IMR-90 (cell line): Measurements from ENCODE around the gene CCDC28B. TPM values are rescaled to one million over a fixed set of nuclear protein-coding genes. Genes with fewer than 3 reads are reported as not detected.

Experiments used
- ATAC-seq: fragments of 200-7000 bp; cut with Tn5 transposase; 2 replicates; pipeline ENCODE4 v1.9.1; 2020; ENCODE audit warnings: low read depth, mild to moderate bottlenecking, moderate library complexity
- BruUV-seq: library from RNA; stranded (reverse); fragments of 400-500 nt; replicated peaks from 2 replicates; lab custom pipeline; 2021; lab: Mats Ljungman, UMichigan
- CTCF ChIA-PET: fragments of 300-600 bp; formaldehyde crosslinking; extraction: SDS; loops from one replicate; lab custom pipeline; 2021; ENCODE audit warnings: antibody characterized with exemption; lab: Yijun Ruan, JAX
- POLR2A ChIA-PET: fragments of 300-600 bp; sonication (Branson Sonifier 250); formaldehyde crosslinking; loops from one replicate; lab custom pipeline; 2022; ENCODE audit warnings: antibody characterized with exemption; ENCODE audit not compliant: unreplicated experiment; lab: Charles Lee
- DNase-seq: peaks from one replicate; pipeline ENCODE4 v3.0.0; 2013
- H2AFZ ChIP-seq: replicated peaks from 2 replicates; pipeline ENCODE3; 2013; ENCODE audit warnings: low read length, mild to moderate bottlenecking; ENCODE audit not compliant: poor library complexity
- H2AK5ac ChIP-seq: 2 replicates; pipeline ENCODE4 v1.6.1; 2013; ENCODE audit warnings: low read depth, low read length, inconsistent platforms
- H2AK9ac ChIP-seq: replicated peaks from 2 replicates; pipeline ENCODE3; 2013; ENCODE audit warnings: mild to moderate bottlenecking, low read depth, low read length, moderate library complexity; ENCODE audit not compliant: poor library complexity
- H2BK120ac ChIP-seq: 2 replicates; pipeline ENCODE4 v1.6.1; 2013; ENCODE audit warnings: low read depth, low read length, inconsistent platforms
- H2BK15ac ChIP-seq: 3 replicates; pipeline ENCODE4 v1.6.1; 2013; ENCODE audit warnings: low read depth, low read length, inconsistent platforms
- H2BK20ac ChIP-seq: 2 replicates; pipeline ENCODE4 v1.6.1; 2013; ENCODE audit warnings: low read depth, mild to moderate bottlenecking, inconsistent platforms, low read length, moderate library complexity
- H2BK5ac ChIP-seq: 2 replicates; pipeline ENCODE4 v1.6.1; 2013; ENCODE audit warnings: mild to moderate bottlenecking, low read depth, low read length, inconsistent platforms; ENCODE audit not compliant: poor library complexity, severe bottlenecking
- H3K14ac ChIP-seq: replicated peaks from 2 replicates; pipeline ENCODE4 v1.6.1; 2013; ENCODE audit warnings: low read depth, low read length, inconsistent platforms
- H3K18ac ChIP-seq: 2 replicates; pipeline ENCODE4 v1.6.1; 2013; ENCODE audit warnings: low read depth, low read length, control low read depth
- H3K23ac ChIP-seq: 2 replicates; pipeline ENCODE4 v1.6.1; 2013; ENCODE audit warnings: low read depth, low read length, inconsistent platforms
- H3K27ac ChIP-seq: 2 replicates; pipeline ENCODE4 v1.5.1; 2013; ENCODE audit warnings: mild to moderate bottlenecking, control low read depth, low read length; ENCODE audit not compliant: insufficient read depth
- H3K27me3 ChIP-seq: 2 replicates; pipeline ENCODE4 v1.6.1; 2013; ENCODE audit warnings: low read length; ENCODE audit not compliant: control insufficient read depth, insufficient read depth
- H3K36me3 ChIP-seq: 2 replicates; pipeline ENCODE4 v1.6.1; 2013; ENCODE audit warnings: low read length, mixed read lengths; ENCODE audit not compliant: control insufficient read depth, insufficient read depth
- H3K4ac ChIP-seq: 2 replicates; pipeline ENCODE4 v1.6.1; 2013; ENCODE audit warnings: low read depth, low read length, inconsistent platforms
- H3K4me1 ChIP-seq: 2 replicates; pipeline ENCODE4 v1.6.1; 2013; ENCODE audit warnings: low read length, mixed read lengths; ENCODE audit not compliant: control insufficient read depth, insufficient read depth
- H3K4me2 ChIP-seq: 2 replicates; pipeline ENCODE4 v1.6.1; 2013; ENCODE audit warnings: low read depth, mild to moderate bottlenecking, control low read depth, low read length, moderate library complexity
- H3K4me3 ChIP-seq: 2 replicates; pipeline ENCODE4 v1.5.1; 2013; ENCODE audit warnings: low read depth, mild to moderate bottlenecking, control low read depth, low read length, moderate library complexity; ENCODE audit not compliant: insufficient read depth
- H3K56ac ChIP-seq: 2 replicates; pipeline ENCODE4 v1.6.1; 2013; ENCODE audit warnings: low read length, inconsistent platforms; ENCODE audit not compliant: insufficient read depth; ENCODE audit errors: extremely low read depth
- H3K79me1 ChIP-seq, 2 experiments: 2 replicates each; pipeline ENCODE4 v1.6.1; 2013; ENCODE audit warnings: low read length in 2 of 2, inconsistent platforms in 1 of 2, low read depth in 1 of 2
- H3K9ac ChIP-seq: 2 replicates; pipeline ENCODE4 v1.6.1; 2013; ENCODE audit warnings: low read depth, low read length, control low read depth
- H3K9me1 ChIP-seq: 2 replicates; pipeline ENCODE4 v1.6.1; 2013; ENCODE audit warnings: low read length, inconsistent platforms; ENCODE audit not compliant: insufficient read depth
- H3K9me3 ChIP-seq: 2 replicates; pipeline ENCODE4 v1.6.1; 2013; ENCODE audit warnings: low read length; ENCODE audit not compliant: control insufficient read depth, insufficient read depth
- H4K20me1 ChIP-seq: 2 replicates; pipeline ENCODE4 v1.6.1; 2013; ENCODE audit warnings: low read length, inconsistent platforms; ENCODE audit not compliant: insufficient read depth
- H4K5ac ChIP-seq: 2 replicates; pipeline ENCODE4 v1.6.1; 2013; ENCODE audit warnings: mild to moderate bottlenecking, low read depth, low read length, control low read depth
- H4K8ac ChIP-seq, 2 experiments: 2 replicates each; pipeline ENCODE4 v1.6.1; 2013; ENCODE audit warnings: low read depth in 2 of 2, low read length in 2 of 2, control low read depth in 1 of 2, inconsistent platforms in 1 of 2
- H4K91ac ChIP-seq: 2 replicates; pipeline ENCODE4 v1.6.1; 2013; ENCODE audit warnings: low read depth, low read length, inconsistent platforms; ENCODE audit not compliant: insufficient read depth
- CEBPB ChIP-seq: IDR thresholded peaks from 2 replicates; pipeline ENCODE4 v1.6.1; 2012; ENCODE audit warnings: low read depth, low read length, improper control_type of control experiment
- CHD1 ChIP-seq: IDR thresholded peaks from 2 replicates; pipeline ENCODE4 v1.6.1; 2012; ENCODE audit warnings: low read depth, low read length, improper control_type of control experiment
- CTCF ChIP-seq: conservative IDR thresholded peaks from 2 replicates; pipeline ENCODE4 v1.5.1; 2012; ENCODE audit warnings: mild to moderate bottlenecking, low read depth, low read length, improper control_type of control experiment
- ELK1 ChIP-seq: fragments of 150-350 bp; IDR thresholded peaks from 2 replicates; pipeline ENCODE4 v1.6.1; 2016; ENCODE audit warnings: low read depth, mild to moderate bottlenecking, low read length, moderate library complexity, borderline replicate concordance
- MAFK ChIP-seq: IDR thresholded peaks from 2 replicates; pipeline ENCODE4 v1.6.1; 2012; ENCODE audit warnings: low read depth, low read length, improper control_type of control experiment
- MAZ ChIP-seq: IDR thresholded peaks from 2 replicates; pipeline ENCODE4 v1.6.1; 2012; ENCODE audit warnings: low read depth, mild to moderate bottlenecking, low read length, improper control_type of control experiment, moderate library complexity, borderline replicate concordance
- RAD21 ChIP-seq: IDR thresholded peaks from 2 replicates; pipeline ENCODE4 v1.6.1; 2012; ENCODE audit warnings: low read length, improper control_type of control experiment
- RFX5 ChIP-seq: IDR thresholded peaks from 2 replicates; pipeline ENCODE4 v1.8.0; 2012; ENCODE audit warnings: low read depth, mild to moderate bottlenecking, low read length, moderate library complexity
- USF2 ChIP-seq: fragments of 150-350 bp; IDR thresholded peaks from 2 replicates; pipeline ENCODE4 v1.6.1; 2017; ENCODE audit warnings: mild to moderate bottlenecking, antibody characterized with exemption, low read length, low read depth
- WGBS, 2 experiments: methylation state at CpG; one replicate each; pipeline versions ENCODE4 v1.1.5 to v1.1.7; 2013; ENCODE audit warnings: missing lambda C conversion rate in 2 of 2; ENCODE audit not compliant: insufficient read length in 1 of 2; ENCODE audit errors: extremely low coverage in 2 of 2; 5-methylcytosine and 5-hydroxymethylcytosine counted together
- dilution Hi-C: fragments of 300-500 bp; cut with HindIII; formaldehyde crosslinking; loops from one replicate; pipeline ENCODE4 v1.14.3; 2018; ENCODE audit warnings: low sequenced_read_pairs; ENCODE audit not compliant: unreplicated experiment
- in situ Hi-C: fragments of 300-500 bp; cut with MboI; formaldehyde crosslinking; loops from 3 replicates; pipeline ENCODE4 v1.14.3; 2019; ENCODE audit warnings: low sequenced_read_pairs, inconsistent platforms, mixed read lengths
- intact Hi-C: fragments of 100-400 bp; cut with micrococcal nuclease; formaldehyde crosslinking; loops from 2 replicates; pipeline ENCODE4 v1.10.0; 2022
- polyA plus RNA-seq, 3 experiments: library from polyadenylated mRNA; depleted of rRNA; stranded (reverse); fragments of >200 nt; gene quantifications; 2 replicates each; pipeline ENCODE4 v1.2.3, GENCODE V29; 2012; ENCODE audit warnings: low replicate concordance in 1 of 3
- total RNA-seq: library from RNA; depleted of rRNA; stranded (reverse); fragments of >200 nt; gene quantifications from 2 replicates; pipeline ENCODE4 v1.2.3, GENCODE V29; 2012

Gene CCDC28B
- total and polyA plus RNA-seq, 2 of the 4 experiments (the other 2 are of a cell fraction) = 17.2 to 18.4 TPM

DNA sequence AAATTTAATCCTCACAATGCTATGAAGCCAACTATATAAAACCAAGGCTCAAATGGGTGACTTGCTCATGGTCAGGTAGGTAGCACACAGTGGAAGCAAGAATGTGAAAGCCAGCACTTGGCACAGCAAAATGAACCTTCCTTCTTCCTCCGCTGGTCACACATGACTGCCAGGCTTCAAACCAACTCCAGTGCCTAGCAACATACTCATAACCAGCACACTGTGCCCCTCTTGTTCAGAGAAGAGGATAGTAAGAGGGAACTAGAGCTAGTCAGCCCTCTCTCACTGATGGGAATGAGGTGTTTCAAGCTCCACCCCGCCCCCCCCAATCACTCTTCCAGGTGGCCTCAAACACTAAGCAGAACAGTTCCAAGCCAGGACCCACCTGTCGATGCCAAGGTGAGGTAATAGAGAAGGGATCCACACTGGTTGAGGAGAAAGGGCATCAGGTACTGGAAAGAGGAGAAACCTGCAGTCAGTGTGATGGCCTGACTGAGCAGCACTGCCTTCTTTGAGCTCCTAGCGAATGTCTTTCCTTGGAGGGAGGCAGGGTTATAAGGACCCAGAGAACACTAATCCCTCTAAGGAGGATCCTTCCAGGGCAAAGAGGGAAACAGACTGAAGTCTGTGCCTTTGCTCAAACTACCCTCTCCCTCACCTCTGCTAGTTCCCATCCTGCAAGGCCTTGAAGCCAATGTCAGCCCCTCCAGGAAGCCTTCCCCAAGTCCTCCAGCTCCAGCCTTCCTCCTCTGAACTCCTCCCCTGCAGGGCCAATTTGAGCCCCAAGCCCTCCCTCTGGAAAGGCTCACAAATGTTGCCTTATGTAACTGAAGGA is 20.6 kb downstream of the CCDC28B start:
- Histone ChIP-seq H2AK5ac (peak overlapping the region; percentile 1; the same call in 1 of the 2 replicates), H3K4me3 (peak overlapping the region; percentile 84), H3K23ac (peak overlapping the region; percentile 69; the same call in 1 of the 2 replicates), H3K79me1 (peaks cover 34 to 56% of the 10 kb centered on the region in 2 experiments), H3K27ac (peak overlapping the region; percentile 39), H4K20me1 (0 out of 2 replicates have a peak, but pooled peaks cover under 1% of the 10 kb centered on the region), H3K4ac (peak overlapping the region; percentile 89), H3K9ac (peak overlapping the region; percentile 86), H3K9me1 (peaks cover 13% of the 10 kb centered on the region), H2BK20ac (no peak overlapping the region), H2AFZ (no peak overlapping the region), H2BK15ac (no peak overlapping the region), H2BK5ac (no peak overlapping the region), H3K56ac (no peak overlapping the region), H3K27me3 (no peaks in the 10 kb centered on the region), H4K91ac (0 out of 2 replicates have a peak overlapping the region, but pooled peaks have one; percentile 45), H3K4me2 (peak overlapping the region; percentile 92), H3K4me1 (peaks cover 12% of the 10 kb centered on the region), H2AK9ac (peak overlapping the region; percentile 83), H3K14ac (peak overlapping the region; percentile 77; the same call in 1 of the 2 replicates), H3K36me3 (peaks cover 36% of the 10 kb centered on the region), H2BK120ac (no peak overlapping the region), H4K8ac (peak overlapping the region; percentile 80 to 98; a peak in 3 of 4 replicates), H4K5ac (peak overlapping the region; percentile 50), H3K18ac (no peak overlapping the region), H3K9me3 (no peaks in the 10 kb centered on the region)
- in situ Hi-C loops (no loop called here), dilution Hi-C loops (no loop called here), intact Hi-C loops (loop anchor here (5.0 kb wide), 1 partner anchor 71 kb away; the partner anchor contains the start of gene HDAC1)
- ChIA-PET CTCF (interaction anchor here (1.4 kb wide), 1 partner anchor 20 kb away, joined by 5 read pairs; no protein-coding TSS in a partner anchor), POLR2A (no interaction called here)
- BruUV-seq = no TSS peak
- WGBS, 2 experiments = no CpG with 5 or more reads among the region's 4 CpGs
- no peak for DNase-seq
- ATAC-seq = no peak
- TF ChIP-seq USF2 (no peak), ELK1 (no peak), RAD21 (no peak), MAFK (no peak), CHD1 (no peak), CTCF (no peak), RFX5 (no peak), CEBPB (no peak), MAZ (no peak)
